KG1 (cell line): ENCODE data around the gene PSMF1.

Experiments used
- DNase-seq: peaks from one replicate; lab custom pipeline; 2025; lab: John Stamatoyannopoulos, UW

Gene PSMF1

DNA sequence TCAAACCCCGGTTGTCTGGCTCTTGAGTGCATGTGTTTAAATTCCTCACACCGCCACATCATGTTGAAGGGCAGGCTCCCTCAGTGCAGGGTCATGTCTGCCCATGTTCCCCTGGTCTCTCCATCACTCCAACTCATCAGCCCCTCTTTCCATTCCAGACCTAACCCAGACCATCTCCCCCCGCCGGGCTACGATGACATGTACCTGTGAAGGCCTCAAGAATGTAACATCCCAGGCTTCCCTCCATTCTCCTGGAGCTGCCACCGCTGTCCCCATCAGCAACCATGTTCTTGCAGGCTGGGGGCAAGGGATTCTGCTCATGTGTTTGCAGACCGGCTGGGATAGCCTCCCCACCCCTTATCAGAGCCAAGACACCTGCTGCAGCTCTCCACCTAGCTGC lies 46.5 kb downstream of the PSMF1 start:
- DNase-seq, result no peak

- no peak for DNase-seq
Observed at GRCh38 chr20:1165521-1165920, 47.1 kb downstream of the PSMF1 start.

DNA sequence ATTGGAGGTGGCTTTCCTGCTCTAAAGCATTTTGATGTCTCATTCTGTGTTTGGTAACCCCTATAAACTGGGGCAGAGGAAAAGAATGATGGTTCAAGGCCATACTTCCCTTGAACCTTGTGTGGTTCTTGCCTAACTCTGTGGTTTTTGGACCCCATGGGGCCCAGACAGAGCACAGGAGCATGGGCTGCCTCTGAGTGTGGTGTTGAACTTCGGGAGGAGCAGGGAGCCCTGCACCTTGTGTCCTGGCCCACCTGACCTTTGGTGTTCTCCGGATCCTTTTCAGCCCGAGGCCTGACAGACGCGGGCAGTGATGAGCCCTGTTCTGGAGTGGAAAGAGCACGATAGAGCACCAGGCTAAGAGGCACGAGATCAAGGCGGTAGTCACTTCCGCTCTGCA lies 47.5 kb downstream of the PSMF1 start:
- no peak for DNase-seq

GRCh38 chr20:1166948-1167720 lies 48.7 kb downstream of the PSMF1 start:
- DNase-seq, result no peak

GRCh38 chr20:1169224-1169623 lies 50.8 kb downstream of the PSMF1 start:
- DNase-seq, result no peak

- DNase-seq, result peak; percentile 17
Observed at GRCh38 chr20:1171461-1172093, 53.2 kb downstream of the PSMF1 start.

- DNase-seq, result no peak
Observed at GRCh38 chr20:1173698-1174097, 55.3 kb downstream of the PSMF1 start.

GRCh38 chr20:1174787-1175186 lies 56.4 kb downstream of the PSMF1 start:
- DNase-seq, result no peak

GRCh38 chr20:1177680-1178079 lies 59.3 kb downstream of the PSMF1 start:
- no peak for DNase-seq

GRCh38 chr20:1178103-1178502 lies 59.7 kb downstream of the PSMF1 start:
- DNase-seq, result no peak

- DNase-seq, result no peak
Observed at GRCh38 chr20:1178623-1179022, 60.2 kb downstream of the PSMF1 start.

- DNase-seq, result no peak
Observed at GRCh38 chr20:1180949-1181348, 62.5 kb downstream of the PSMF1 start.

- no peak for DNase-seq
Observed at GRCh38 chr20:1182106-1182505, 63.7 kb downstream of the PSMF1 start.

DNA sequence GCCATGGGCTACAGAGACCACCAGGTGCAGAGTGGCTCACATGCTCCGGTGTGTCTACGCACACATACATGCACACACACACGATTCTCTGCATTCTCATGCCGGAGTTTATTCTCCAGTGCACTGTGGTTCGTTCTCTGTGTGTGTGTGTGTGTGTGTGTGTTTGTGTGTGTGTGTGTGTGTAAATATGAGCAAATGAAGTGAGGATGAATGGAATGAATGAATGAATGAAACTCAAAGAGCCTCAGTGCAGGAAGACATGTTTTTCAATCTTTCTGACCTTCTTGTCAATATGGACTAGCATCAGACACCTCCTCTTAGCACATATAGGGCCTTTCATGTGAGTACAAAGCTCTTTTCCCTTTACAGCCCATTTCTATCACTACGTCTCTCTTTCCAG lies 64.8 kb downstream of the PSMF1 start:
- DNase-seq, result no peak

- no peak for DNase-seq
Observed at GRCh38 chr20:1184260-1184637, 65.8 kb downstream of the PSMF1 start.

DNA sequence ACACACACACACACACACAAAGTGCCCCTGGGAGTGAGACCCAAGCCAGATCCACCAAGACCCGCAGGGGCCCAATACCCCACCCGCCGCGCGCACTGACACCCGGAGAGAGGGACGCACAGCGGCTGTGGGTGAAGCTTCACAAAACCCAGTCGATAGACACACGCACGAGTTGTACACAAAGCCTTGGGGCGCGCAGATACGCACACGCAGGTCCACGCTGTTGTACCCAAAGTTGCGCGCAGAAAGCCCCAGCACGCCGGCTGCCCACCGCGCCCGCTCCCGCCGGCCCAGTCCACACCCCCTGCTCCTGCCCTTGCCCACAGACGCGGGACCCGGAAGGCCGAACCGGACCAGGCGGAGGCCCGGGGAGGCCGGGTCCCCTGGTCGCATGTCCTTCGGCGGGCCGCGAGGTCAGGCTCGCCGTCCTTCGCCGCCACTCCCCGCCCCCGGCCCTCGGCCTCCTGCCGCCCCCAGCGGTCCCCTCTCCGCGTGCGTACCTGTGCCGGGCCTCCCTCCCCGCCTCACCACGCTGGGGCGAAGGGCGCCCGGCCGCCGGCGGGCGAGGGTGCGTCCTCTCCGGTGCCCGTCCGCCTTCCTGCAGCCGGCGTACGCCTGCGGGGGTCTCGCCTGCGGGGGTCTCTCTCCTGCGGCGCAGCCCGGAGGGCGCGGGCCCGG lies 66.4 kb downstream of the PSMF1 start, which contains the start of gene TMEM74B:
Gene TMEM74B (minus strand): TSS at position 344 of the 678 bp plus-strand sequence. CDS start 1,180 bp downstream, outside the sequence.
- DNase-seq, result no peak

- no peak for DNase-seq
Observed at GRCh38 chr20:1185316-1185741, 66.9 kb downstream of the PSMF1 start.

DNA sequence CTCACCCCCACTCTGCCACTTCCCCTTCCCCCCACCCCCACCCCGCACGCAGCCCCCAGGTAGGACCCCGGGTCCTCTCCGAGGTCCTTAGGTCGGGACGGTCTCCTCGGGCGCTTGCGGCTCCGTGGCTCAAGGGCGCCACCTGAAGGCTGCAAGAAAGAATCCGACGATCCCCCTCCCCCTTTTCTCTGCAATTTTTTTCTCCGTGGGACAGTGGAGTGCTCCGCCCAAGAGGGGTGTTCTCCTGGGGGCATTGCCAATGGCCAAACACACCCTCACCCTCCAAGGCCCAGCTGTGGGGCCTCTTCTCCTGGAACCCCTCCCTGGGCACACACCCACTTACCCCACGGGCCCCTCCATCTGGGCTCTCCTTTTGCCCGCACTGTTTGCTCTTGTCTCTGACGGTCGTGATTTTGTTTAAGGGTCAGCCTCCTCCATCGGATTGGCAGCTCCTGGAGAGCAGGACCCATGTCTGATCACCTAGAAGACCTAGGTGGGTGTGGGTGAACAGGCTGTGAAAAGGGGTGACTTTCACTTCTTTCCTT lies 67.5 kb downstream of the PSMF1 start:
- no peak for DNase-seq

GRCh38 chr20:1186367-1186991 lies 68.1 kb downstream of the PSMF1 start:
- DNase-seq, result no peak

DNA sequence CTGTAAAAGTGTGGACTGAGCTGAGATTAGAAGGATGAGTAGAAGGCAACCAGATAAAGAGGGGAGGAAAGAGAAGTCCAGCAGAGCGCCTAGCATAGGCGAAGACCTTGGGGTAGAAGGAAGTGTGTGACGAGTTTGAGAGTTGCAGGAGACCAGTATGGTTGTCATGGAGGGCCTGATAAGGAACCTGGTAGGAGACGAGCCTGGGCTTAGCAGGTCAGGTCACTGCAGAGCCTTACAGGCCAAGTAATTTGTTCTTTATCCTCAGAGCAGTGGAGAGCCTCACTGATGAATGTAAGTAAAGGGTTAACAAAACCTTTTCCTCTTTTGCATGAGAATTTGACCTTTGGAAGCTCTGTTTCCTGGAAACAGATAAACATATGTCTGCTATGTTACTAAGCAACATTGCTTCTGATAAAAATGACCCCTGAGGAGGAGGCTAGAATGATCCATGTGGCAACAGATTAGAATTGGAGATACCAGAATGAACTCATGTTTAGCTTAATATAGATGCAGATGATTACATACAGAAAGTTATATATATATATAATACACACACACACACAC lies 69.3 kb downstream of the PSMF1 start:
- DNase-seq, result no peak

- DNase-seq, result no peak
Observed at GRCh38 chr20:1188347-1188746, 69.9 kb downstream of the PSMF1 start.

GRCh38 chr20:1189827-1190226 lies 71.4 kb downstream of the PSMF1 start:
- DNase-seq, result no peak
